Panc1 (cell line): ENCODE results near the gene PTPRR. TPM values are rescaled to one million over a fixed set of nuclear protein-coding genes. Genes with fewer than 3 reads are reported as not detected.

Source experiments
- ATAC-seq: fragments of 200-7000 bp; cut with Tn5 transposase; 2 replicates; pipeline ENCODE4 v1.9.1; 2020; ENCODE audit warnings: mild to moderate bottlenecking, moderate library complexity
- BruUV-seq: library from RNA; stranded (reverse); fragments of 400-500 nt; replicated peaks from 2 replicates; lab custom pipeline; 2021; lab: Mats Ljungman, UMichigan
- CTCF ChIA-PET: fragments of 300-600 bp; sonication (Branson Sonifier 250); formaldehyde crosslinking; loops from one replicate; lab custom pipeline; 2022; ENCODE audit warnings: antibody characterized with exemption; lab: Charles Lee
- POLR2A ChIA-PET: fragments of 300-600 bp; sonication (Branson Sonifier 250); formaldehyde crosslinking; loops from one replicate; lab custom pipeline; 2022; ENCODE audit warnings: antibody characterized with exemption; lab: Charles Lee
- DNase-seq: peaks from one replicate; pipeline ENCODE4 v3.0.0-alpha.2; 2010; ENCODE audit warnings: low read depth, low spot score
- H3K27ac ChIP-seq: 2 replicates; pipeline ENCODE4 v1.5.1; 2011; ENCODE audit warnings: mild to moderate bottlenecking, low read length, inconsistent platforms
- H3K27me3 ChIP-seq: fragments of 200-500 bp; sonication (Bioruptor generic); 2 replicates; pipeline ENCODE4 v1.6.0; 2014; ENCODE audit warnings: low read length, inconsistent platforms; ENCODE audit not compliant: control insufficient read depth, insufficient read depth
- H3K36me3 ChIP-seq: fragments of 200-500 bp; sonication (Bioruptor generic); 2 replicates; pipeline ENCODE4 v1.5.1; 2014; ENCODE audit warnings: inconsistent platforms, mild to moderate bottlenecking, low read length, moderate library complexity; ENCODE audit not compliant: control insufficient read depth, insufficient read depth
- H3K4me1 ChIP-seq: 2 replicates; pipeline ENCODE4 v1.5.1; 2011; ENCODE audit warnings: inconsistent platforms, mild to moderate bottlenecking, low read length, moderate library complexity; ENCODE audit not compliant: control insufficient read depth, insufficient read depth
- H3K4me3 ChIP-seq, 2 experiments: 2 replicates each; pipeline ENCODE4 v1.5.1; 2011 to 2012; ENCODE audit warnings: low read depth in 2 of 2, low read length in 2 of 2, mild to moderate bottlenecking in 2 of 2, inconsistent platforms in 1 of 2, moderate library complexity in 1 of 2
- H3K9me3 ChIP-seq: fragments of 200-500 bp; sonication (Bioruptor generic); 2 replicates; pipeline ENCODE4 v1.5.1; 2014; ENCODE audit warnings: low read depth, mild to moderate bottlenecking, inconsistent platforms, low read length, moderate library complexity; ENCODE audit not compliant: control insufficient read depth, insufficient read depth
- CTCF ChIP-seq: fragments of 450-650 bp; IDR thresholded peaks from 2 replicates; pipeline ENCODE4 v1.5.1; 2017; ENCODE audit warnings: mild to moderate bottlenecking
- POLR2AphosphoS5 ChIP-seq: IDR thresholded peaks from 2 replicates; pipeline ENCODE4 v1.6.1; 2012; ENCODE audit warnings: mild to moderate bottlenecking, low read depth, low read length, moderate library complexity
- REST ChIP-seq, 2 experiments: IDR thresholded peaks; 2 replicates each; pipeline ENCODE4 v1.6.1; 2011 to 2012; ENCODE audit warnings: low read depth in 2 of 2, control low read depth in 1 of 2, low read length in 1 of 2, mild to moderate bottlenecking in 1 of 2, moderate library complexity in 1 of 2; ENCODE audit not compliant: insufficient read depth in 1 of 2
- SIN3A ChIP-seq: IDR thresholded peaks from 2 replicates; pipeline ENCODE4 v1.6.1; 2012; ENCODE audit warnings: low read depth, mild to moderate bottlenecking, low read length, moderate library complexity, borderline replicate concordance; ENCODE audit not compliant: insufficient read depth
- TCF7L2 ChIP-seq: IDR thresholded peaks from 2 replicates; pipeline ENCODE4 v1.6.1; 2011; ENCODE audit warnings: mild to moderate bottlenecking, low read depth, low read length, inconsistent platforms
- in situ Hi-C: cut with HindIII; loops from 2 replicates; pipeline ENCODE4 v1.10.0; 2016; ENCODE audit warnings: low sequenced_read_pairs, low pct_unique_long_range_greater_than_20kb
- intact Hi-C: fragments of 100-400 bp; cut with micrococcal nuclease; formaldehyde crosslinking; loops from one replicate; pipeline ENCODE4 v1.10.0; 2022; ENCODE audit not compliant: unreplicated experiment
- total RNA-seq: library from RNA; stranded (reverse); gene quantifications from one replicate; pipeline ENCODE4 v1.2.1, GENCODE V29; 2021; ENCODE audit not compliant: unreplicated experiment

The PTPRR gene
- total RNA-seq, 1 experiment from 2014 or later: not detected

GRCh38 chr12:70762000-70762399 is 158.5 kb downstream of the PTPRR start:
- H3K27me3 ChIP-seq: no peaks in the 10 kb centered on the region
- H3K36me3 ChIP-seq: no peaks in the 10 kb centered on the region
- POLR2A ChIA-PET: no interaction called here
- no TSS peak for BruUV-seq
- H3K4me1 ChIP-seq: no peaks in the 10 kb centered on the region
- no peak overlapping the region for H3K4me3 ChIP-seq
- H3K27ac ChIP-seq: no peak overlapping the region
- in situ Hi-C loops (no loop called here), intact Hi-C loops (no loop called here)
- CTCF ChIA-PET: no interaction called here
- ATAC-seq (no peak), DNase-seq (no peak)
- no peaks in the 10 kb centered on the region for H3K9me3 ChIP-seq
- TF ChIP-seq TCF7L2 (no peak), REST (IDR thresholded peaks at IDR 0.05; ENCODE audit: insufficient read depth in 1 of 2, low read depth in 2 of 2, low read length in 1 of 2) (no peak), CTCF (no peak), SIN3A (no peak), POLR2AphosphoS5 (no peak)

- Histone ChIP-seq H3K27ac (no peak overlapping the region), H3K4me3 (no peak overlapping the region), H3K36me3 (no peaks in the 10 kb centered on the region), H3K9me3 (no peaks in the 10 kb centered on the region), H3K27me3 (no peaks in the 10 kb centered on the region), H3K4me1 (no peaks in the 10 kb centered on the region)
- no peak for ATAC-seq
- ChIA-PET CTCF (no interaction called here), POLR2A (no interaction called here)
- intact Hi-C loops (loop anchor here (10.0 kb wide), 1 partner anchor 245 kb away; no protein-coding TSS in a partner anchor), in situ Hi-C loops (no loop called here)
- TF ChIP-seq SIN3A: no peak
- no peak for TF ChIP-seq REST (IDR thresholded peaks at IDR 0.05; ENCODE audit: insufficient read depth in 1 of 2, low read depth in 2 of 2, low read length in 1 of 2)
- no peak for TF ChIP-seq CTCF
- TF ChIP-seq POLR2AphosphoS5: no peak
- no peak for TF ChIP-seq TCF7L2
- BruUV-seq: no TSS peak
- no peak for DNase-seq
Observed at GRCh38 chr12:70759161-70759918, 161.2 kb downstream of the PTPRR start.
